HG02973 (cell line): ENCODE measurements around the gene CYTH2.
"Not testable (repeated sequence)": the region's sequence is repeated elsewhere in the genome, so short reads cannot be mapped to it uniquely, and the experiment has no call there.

Source experiments
- ATAC-seq: cut with Tn5 transposase; IDR thresholded peaks from one replicate; pipeline ENCODE4 v1.9.1; 2021; ENCODE audit warnings: moderate library complexity; ENCODE audit not compliant: unreplicated experiment

The CYTH2 gene

DNA sequence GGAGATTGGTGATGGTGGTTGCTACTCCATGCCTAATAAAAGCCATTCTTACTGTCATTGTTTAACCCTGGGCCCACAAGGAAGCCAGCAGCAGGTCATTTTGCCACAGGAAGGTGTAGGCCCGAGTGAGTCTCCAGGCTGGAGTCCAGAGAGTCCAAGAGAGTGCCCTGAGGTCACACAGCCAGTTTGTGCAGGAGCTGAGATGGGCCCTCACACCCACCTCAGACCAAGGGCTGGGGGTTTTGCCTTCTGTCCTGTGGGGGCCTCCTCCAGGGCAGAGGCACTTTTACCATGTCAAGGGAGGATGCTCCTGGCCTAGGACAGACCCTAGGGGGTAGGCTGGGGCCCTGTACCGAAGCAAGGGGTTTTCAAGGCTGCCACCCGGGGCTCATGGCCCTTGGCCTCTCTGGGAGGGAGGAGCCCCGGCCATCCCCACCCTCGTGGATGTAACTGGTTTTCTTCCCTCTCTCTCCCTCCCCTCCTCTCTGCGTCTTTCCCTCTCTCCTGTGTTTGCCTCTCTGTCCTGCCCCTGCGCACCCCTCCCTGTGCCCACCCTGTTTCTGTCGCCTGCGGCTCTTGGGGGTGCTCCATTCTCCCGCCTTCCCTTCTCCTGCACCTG lies 8.0 kb downstream of the CYTH2 start:
- ATAC-seq, result no peak

DNA sequence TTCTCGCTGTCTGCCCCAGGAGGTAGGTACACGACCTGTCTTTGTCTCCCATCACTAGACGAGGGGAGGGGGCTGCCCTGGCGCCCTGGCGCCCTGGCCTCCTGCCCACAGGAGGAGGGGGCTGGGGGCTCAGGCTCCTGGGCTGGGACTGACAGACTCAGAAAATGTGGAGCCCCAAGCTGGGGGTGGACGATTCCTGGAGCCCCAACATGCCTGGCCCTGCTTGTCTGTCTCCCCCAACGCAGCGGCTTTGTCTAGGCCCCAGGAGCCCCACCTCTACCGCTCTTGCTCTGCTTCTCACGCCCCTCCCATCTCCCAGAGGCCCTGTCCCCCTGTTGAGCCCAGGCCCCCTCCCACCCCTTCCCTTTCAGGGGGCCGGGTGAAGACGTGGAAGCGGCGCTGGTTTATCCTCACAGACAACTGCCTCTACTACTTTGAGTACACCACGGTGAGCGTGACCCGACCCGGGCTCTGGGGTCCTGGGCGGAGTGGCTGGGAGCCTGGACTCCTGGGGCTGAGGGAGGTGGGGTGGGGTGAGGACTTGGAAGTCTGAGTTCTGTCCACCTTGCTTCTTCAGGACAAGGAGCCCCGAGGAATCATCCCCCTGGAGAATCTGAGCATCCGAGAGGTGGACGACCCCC lies 8.6 kb downstream of the CYTH2 start:
- no peak for ATAC-seq

- no peak for ATAC-seq
Measured at GRCh38 chr19:48478339-48479256, 9.4 kb downstream of the CYTH2 start.

DNA sequence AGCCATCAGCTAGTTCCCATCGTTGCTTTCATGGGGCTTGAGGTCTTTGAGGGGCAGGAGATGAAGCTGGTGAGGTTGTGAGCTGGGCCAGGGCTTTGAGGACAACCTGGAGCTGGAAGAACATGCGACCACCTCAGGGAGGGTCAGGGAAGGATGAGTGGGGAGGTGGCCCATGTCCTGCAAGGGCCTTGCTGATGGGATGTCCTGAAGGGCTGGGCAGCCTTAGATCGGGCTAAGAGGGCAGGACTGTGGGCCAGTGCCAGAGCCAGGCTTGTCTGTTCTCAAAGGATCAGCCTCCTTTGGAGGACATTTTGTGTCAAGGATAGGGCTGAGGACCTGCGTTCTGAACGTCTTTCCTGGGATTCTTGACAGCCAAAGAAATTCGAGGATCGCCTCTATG lies 10.5 kb downstream of the CYTH2 start:
- ATAC-seq, result no peak

DNA sequence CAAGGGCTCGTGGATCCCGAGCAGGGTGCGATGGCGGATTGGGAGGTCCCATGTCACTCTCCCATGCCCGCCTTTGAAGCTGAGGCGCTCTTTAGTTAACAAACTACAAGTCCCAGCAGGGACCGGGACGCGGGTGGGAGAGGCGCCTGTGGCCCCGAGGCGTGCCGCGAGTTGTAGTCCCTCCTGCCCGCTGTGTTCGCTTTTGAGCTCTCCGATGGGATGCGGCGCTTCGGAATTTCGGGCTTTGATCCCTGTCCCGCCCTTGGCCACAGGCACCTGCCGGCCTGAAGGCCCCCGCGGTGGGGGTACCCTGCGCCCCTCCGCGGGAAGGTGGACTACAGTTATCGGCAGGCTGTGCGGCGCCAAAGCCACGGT lies 11.0 kb downstream of the CYTH2 start:
- ATAC-seq, result no peak

DNA sequence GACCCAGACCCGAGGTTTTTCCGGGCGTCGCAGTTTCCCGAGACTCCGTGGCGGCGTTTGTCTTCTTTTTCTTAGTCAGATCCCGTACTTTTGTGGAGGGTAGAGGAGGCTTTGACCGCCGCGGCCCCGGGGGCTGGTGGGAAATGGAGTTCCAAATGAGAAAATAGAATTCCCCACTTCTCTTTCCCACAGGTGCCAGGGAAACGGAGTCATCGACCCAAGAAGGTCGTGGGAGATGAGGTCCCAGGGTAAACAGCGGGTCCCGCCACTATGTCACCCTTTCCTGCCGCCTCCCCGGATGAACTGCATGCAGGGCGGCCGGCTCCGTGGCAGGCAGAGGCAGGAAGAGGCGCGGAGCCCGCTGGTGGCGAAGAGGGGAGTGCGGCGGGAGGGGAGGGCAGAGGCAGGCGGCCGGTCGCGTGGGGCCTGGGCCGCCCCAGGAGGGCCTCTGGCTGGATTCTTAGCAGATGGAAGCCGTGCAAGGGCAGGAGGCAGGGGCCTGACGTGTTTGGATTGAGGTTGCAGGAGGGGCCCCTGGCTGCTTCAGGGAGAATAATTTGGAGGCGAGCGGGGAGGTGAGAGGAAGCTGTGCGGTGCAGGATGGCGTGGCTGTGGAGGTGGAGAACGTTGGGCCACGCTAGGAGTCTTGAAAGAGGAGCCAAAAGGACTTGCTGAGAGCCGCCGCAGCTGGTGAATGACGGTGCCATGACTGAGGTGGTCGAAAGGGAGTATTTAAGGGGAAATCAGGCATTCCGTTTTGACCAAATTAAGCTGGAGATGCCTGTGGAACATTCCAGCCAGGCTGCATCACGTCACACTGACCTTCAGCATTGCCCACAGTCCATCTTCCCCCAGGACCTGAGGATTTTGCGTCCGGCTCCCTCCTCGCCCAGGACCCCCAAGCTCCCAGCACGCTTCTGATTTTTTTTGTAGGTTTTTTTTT lies 11.7 kb downstream of the CYTH2 start:
- no peak for ATAC-seq

DNA sequence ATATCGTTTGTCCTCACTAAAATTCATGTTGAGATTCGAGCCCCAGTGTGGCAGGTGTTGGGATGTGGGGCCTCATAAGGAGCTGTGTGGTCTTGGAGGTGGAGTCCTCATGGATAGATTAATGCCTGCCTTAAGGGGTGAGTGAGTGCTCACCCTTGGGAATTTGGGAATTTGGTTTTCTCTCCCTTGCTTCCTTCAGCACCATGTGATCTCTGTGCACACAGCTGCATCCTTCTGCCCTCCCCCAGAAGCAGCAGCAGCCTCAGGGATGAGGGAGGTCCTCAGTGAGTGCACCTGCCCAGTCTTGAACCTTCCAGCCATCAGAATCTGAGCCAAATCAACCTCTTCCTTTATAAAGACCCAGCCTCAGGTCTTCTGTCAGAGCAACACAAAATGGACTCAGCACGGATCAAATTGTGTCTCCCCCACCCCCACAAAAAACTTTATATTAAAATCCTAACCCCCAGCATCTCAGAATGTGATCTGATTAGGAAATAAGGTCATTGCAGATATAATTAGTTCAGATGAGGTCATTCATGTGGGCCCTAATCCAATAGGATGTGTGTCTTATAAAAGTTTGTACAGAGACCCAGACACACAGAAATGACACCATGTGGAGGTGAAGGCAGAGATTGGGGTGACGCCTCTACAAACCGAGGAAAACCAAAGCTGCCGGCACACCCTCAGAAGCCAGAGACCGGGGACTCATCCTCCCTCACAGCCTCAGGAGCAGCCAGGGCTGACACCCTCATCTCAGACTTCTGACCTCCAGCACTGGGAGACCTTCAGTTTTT lies 12.9 kb downstream of the CYTH2 start:
- no peak for ATAC-seq

- no peak for ATAC-seq
Measured at GRCh38 chr19:48483301-48483700, 14.1 kb downstream of the CYTH2 start.

DNA sequence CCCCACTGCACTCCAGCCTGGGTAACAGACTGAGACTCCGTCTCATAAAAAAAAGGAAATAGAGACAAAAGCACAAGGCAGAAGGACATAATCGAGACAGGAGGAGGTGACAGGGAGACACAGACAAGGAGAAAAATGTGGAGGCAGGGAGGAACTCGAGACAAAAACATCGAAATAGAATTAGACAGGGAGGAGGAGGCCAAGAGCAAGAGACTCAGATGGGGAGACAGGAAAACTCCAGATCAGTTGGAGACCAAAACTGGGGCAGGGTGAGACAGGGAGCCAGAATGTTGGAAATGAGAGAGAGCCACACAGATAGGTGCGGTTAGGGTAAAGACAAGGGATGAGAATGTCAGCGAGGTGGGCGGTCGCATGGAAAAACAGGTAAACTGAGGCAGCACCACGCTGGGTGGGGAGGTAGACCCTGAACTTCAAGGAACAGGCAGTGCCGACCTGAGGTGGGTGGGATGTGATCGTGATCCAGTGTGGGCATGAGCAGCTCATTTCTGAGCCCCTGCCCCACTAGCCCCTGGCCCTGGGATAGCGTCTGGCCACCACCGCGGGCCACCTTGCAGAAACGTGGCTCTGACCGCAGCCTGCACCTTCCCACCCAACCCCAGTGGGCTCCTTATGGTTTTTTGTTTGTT lies 15.2 kb downstream of the CYTH2 start:
- no peak for ATAC-seq

DNA sequence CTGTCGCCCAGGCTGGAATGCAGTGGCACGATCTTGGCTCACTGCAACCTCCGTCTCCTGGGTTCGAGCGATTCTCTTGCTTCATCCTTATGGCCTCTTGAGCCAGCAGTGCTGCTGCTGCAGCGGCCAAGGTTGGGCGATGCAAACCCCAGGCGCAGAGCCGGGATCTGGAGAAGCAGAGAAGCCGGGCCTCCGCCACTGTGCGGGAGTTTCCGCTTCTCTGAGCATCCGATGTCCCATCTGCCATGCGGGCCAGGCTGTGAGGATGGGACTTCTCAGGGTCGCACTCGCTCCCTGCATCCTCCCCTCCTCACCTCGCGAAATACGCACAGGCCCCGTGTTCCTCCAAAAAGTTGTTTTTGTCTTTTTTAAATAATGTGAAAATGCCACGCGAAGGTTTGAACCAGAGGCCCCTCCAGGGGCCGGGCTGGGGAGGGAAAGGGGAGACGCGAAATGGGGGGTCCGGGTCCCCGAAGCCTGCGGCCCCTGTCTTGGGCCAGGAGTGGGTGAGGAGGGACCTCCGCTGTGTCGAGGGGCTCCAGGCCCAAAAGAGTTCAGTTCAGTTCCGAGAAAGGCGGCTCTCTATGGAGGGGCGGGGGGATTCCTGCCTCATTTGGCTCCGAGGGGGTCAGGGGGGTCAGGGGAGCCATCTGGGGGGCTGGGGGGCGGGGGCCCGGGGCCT lies 15.9 kb downstream of the CYTH2 start:
- no peak for ATAC-seq

- ATAC-seq, result not testable (repeated sequence)
Measured at GRCh38 chr19:48486706-48487105, 17.5 kb downstream of the CYTH2 start.

- no peak for ATAC-seq
Measured at GRCh38 chr19:48487544-48487943, 18.4 kb downstream of the CYTH2 start.

GRCh38 chr19:48487948-48488347 lies 18.8 kb downstream of the CYTH2 start:
- no peak for ATAC-seq

DNA sequence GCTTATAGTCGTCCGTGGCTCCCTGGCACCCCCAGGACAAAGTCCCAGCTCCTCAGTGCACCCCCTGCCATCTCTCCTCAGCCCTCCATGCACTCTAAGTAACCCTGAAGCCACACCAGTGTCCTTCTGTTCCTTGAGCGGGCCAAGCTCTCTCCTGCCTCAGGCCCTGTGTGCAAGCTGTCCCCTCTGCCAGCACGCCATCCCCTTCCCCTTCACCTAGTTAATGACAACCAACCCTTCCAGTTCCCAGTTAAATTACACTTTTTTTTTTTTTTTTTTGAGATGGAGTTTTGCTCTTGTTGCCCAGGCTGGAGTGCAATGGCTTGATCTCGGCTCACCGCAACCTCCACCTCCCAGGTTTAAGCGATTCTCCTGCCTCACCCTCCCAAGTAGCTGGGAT lies 19.3 kb downstream of the CYTH2 start:
- not testable (repeated sequence) for ATAC-seq

DNA sequence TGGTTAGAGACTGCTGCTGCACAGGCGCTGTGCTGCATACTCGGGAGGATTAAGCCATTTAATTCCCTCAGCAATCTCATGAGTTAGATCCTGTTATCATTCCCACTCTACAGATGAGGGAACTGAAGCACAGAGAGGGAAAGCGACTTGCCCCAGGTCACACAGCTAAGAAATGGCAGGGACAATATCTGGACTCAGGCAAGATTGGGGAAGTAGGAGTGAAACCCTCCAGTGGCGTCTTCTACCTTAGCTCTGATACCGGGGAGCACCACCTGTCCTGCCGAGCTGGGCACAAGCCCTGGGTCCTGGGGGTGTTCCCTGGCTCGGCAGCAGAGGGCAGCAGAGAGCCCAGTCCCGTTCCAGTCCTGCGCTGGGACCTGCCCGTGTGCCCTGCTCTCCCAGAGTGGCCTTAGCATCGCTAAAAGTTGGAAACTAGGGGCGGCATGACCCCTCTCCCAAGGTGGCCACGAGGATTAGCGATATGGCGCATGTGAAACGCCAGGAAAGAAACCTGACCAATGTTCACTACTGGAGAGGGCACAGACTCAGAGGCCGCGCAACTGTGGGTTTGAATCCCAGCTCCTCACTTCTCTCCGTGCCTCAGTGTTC lies 20.5 kb downstream of the CYTH2 start:
- ATAC-seq, result no peak

- ATAC-seq, result no peak
Measured at GRCh38 chr19:48490981-48491792, 22.0 kb downstream of the CYTH2 start.

- no peak for ATAC-seq
Measured at GRCh38 chr19:48491793-48492123, 22.6 kb downstream of the CYTH2 start.
